IMR-90 (cell line): ENCODE measurements around the gene FARP1. TPM values are rescaled to one million over a fixed set of nuclear protein-coding genes. Genes with fewer than 3 reads are reported as not detected.
A peak's percentile ranks its signal among the peaks of the same experiment; 100 is the strongest.

ENCODE experiments used
- ATAC-seq: fragments of 200-7000 bp; cut with Tn5 transposase; 2 replicates; pipeline ENCODE4 v1.9.1; 2020; ENCODE audit warnings: low read depth, mild to moderate bottlenecking, moderate library complexity
- BruUV-seq: library from RNA; stranded (reverse); fragments of 400-500 nt; replicated peaks from 2 replicates; lab custom pipeline; 2021; lab: Mats Ljungman, UMichigan
- CTCF ChIA-PET: fragments of 300-600 bp; formaldehyde crosslinking; extraction: SDS; loops from one replicate; lab custom pipeline; 2021; ENCODE audit warnings: antibody characterized with exemption; lab: Yijun Ruan, JAX
- POLR2A ChIA-PET: fragments of 300-600 bp; sonication (Branson Sonifier 250); formaldehyde crosslinking; loops from one replicate; lab custom pipeline; 2022; ENCODE audit warnings: antibody characterized with exemption; ENCODE audit not compliant: unreplicated experiment; lab: Charles Lee
- DNase-seq: peaks from one replicate; pipeline ENCODE4 v3.0.0; 2013
- H2AFZ ChIP-seq: replicated peaks from 2 replicates; pipeline ENCODE3; 2013; ENCODE audit warnings: low read length, mild to moderate bottlenecking; ENCODE audit not compliant: poor library complexity
- H2AK5ac ChIP-seq: 2 replicates; pipeline ENCODE4 v1.6.1; 2013; ENCODE audit warnings: low read depth, low read length, inconsistent platforms
- H2AK9ac ChIP-seq: replicated peaks from 2 replicates; pipeline ENCODE3; 2013; ENCODE audit warnings: mild to moderate bottlenecking, low read depth, low read length, moderate library complexity; ENCODE audit not compliant: poor library complexity
- H2BK120ac ChIP-seq: 2 replicates; pipeline ENCODE4 v1.6.1; 2013; ENCODE audit warnings: low read depth, low read length, inconsistent platforms
- H2BK15ac ChIP-seq: 3 replicates; pipeline ENCODE4 v1.6.1; 2013; ENCODE audit warnings: low read depth, low read length, inconsistent platforms
- H2BK20ac ChIP-seq: 2 replicates; pipeline ENCODE4 v1.6.1; 2013; ENCODE audit warnings: low read depth, mild to moderate bottlenecking, inconsistent platforms, low read length, moderate library complexity
- H2BK5ac ChIP-seq: 2 replicates; pipeline ENCODE4 v1.6.1; 2013; ENCODE audit warnings: mild to moderate bottlenecking, low read depth, low read length, inconsistent platforms; ENCODE audit not compliant: poor library complexity, severe bottlenecking
- H3K14ac ChIP-seq: replicated peaks from 2 replicates; pipeline ENCODE4 v1.6.1; 2013; ENCODE audit warnings: low read depth, low read length, inconsistent platforms
- H3K18ac ChIP-seq: 2 replicates; pipeline ENCODE4 v1.6.1; 2013; ENCODE audit warnings: low read depth, low read length, control low read depth
- H3K23ac ChIP-seq: 2 replicates; pipeline ENCODE4 v1.6.1; 2013; ENCODE audit warnings: low read depth, low read length, inconsistent platforms
- H3K27ac ChIP-seq: 2 replicates; pipeline ENCODE4 v1.5.1; 2013; ENCODE audit warnings: mild to moderate bottlenecking, control low read depth, low read length; ENCODE audit not compliant: insufficient read depth
- H3K27me3 ChIP-seq: 2 replicates; pipeline ENCODE4 v1.6.1; 2013; ENCODE audit warnings: low read length; ENCODE audit not compliant: control insufficient read depth, insufficient read depth
- H3K36me3 ChIP-seq: 2 replicates; pipeline ENCODE4 v1.6.1; 2013; ENCODE audit warnings: low read length, mixed read lengths; ENCODE audit not compliant: control insufficient read depth, insufficient read depth
- H3K4ac ChIP-seq: 2 replicates; pipeline ENCODE4 v1.6.1; 2013; ENCODE audit warnings: low read depth, low read length, inconsistent platforms
- H3K4me1 ChIP-seq: 2 replicates; pipeline ENCODE4 v1.6.1; 2013; ENCODE audit warnings: low read length, mixed read lengths; ENCODE audit not compliant: control insufficient read depth, insufficient read depth
- H3K4me2 ChIP-seq: 2 replicates; pipeline ENCODE4 v1.6.1; 2013; ENCODE audit warnings: low read depth, mild to moderate bottlenecking, control low read depth, low read length, moderate library complexity
- H3K4me3 ChIP-seq: 2 replicates; pipeline ENCODE4 v1.5.1; 2013; ENCODE audit warnings: low read depth, mild to moderate bottlenecking, control low read depth, low read length, moderate library complexity; ENCODE audit not compliant: insufficient read depth
- H3K56ac ChIP-seq: 2 replicates; pipeline ENCODE4 v1.6.1; 2013; ENCODE audit warnings: low read length, inconsistent platforms; ENCODE audit not compliant: insufficient read depth; ENCODE audit errors: extremely low read depth
- H3K79me1 ChIP-seq, 2 experiments: 2 replicates each; pipeline ENCODE4 v1.6.1; 2013; ENCODE audit warnings: low read length in 2 of 2, inconsistent platforms in 1 of 2, low read depth in 1 of 2
- H3K9ac ChIP-seq: 2 replicates; pipeline ENCODE4 v1.6.1; 2013; ENCODE audit warnings: low read depth, low read length, control low read depth
- H3K9me1 ChIP-seq: 2 replicates; pipeline ENCODE4 v1.6.1; 2013; ENCODE audit warnings: low read length, inconsistent platforms; ENCODE audit not compliant: insufficient read depth
- H3K9me3 ChIP-seq: 2 replicates; pipeline ENCODE4 v1.6.1; 2013; ENCODE audit warnings: low read length; ENCODE audit not compliant: control insufficient read depth, insufficient read depth
- H4K20me1 ChIP-seq: 2 replicates; pipeline ENCODE4 v1.6.1; 2013; ENCODE audit warnings: low read length, inconsistent platforms; ENCODE audit not compliant: insufficient read depth
- H4K5ac ChIP-seq: 2 replicates; pipeline ENCODE4 v1.6.1; 2013; ENCODE audit warnings: mild to moderate bottlenecking, low read depth, low read length, control low read depth
- H4K8ac ChIP-seq, 2 experiments: 2 replicates each; pipeline ENCODE4 v1.6.1; 2013; ENCODE audit warnings: low read depth in 2 of 2, low read length in 2 of 2, control low read depth in 1 of 2, inconsistent platforms in 1 of 2
- H4K91ac ChIP-seq: 2 replicates; pipeline ENCODE4 v1.6.1; 2013; ENCODE audit warnings: low read depth, low read length, inconsistent platforms; ENCODE audit not compliant: insufficient read depth
- BHLHE40 ChIP-seq: fragments of 150-350 bp; IDR thresholded peaks from 2 replicates; pipeline ENCODE4 v1.6.1; 2016; ENCODE audit warnings: mild to moderate bottlenecking, low read depth, low read length
- MAFK ChIP-seq: IDR thresholded peaks from 2 replicates; pipeline ENCODE4 v1.6.1; 2012; ENCODE audit warnings: low read depth, low read length, improper control_type of control experiment
- WGBS, 2 experiments: methylation state at CpG; one replicate each; pipeline versions ENCODE4 v1.1.5 to v1.1.7; 2013; ENCODE audit warnings: missing lambda C conversion rate in 2 of 2; ENCODE audit not compliant: insufficient read length in 1 of 2; ENCODE audit errors: extremely low coverage in 2 of 2; 5-methylcytosine and 5-hydroxymethylcytosine counted together
- dilution Hi-C: fragments of 300-500 bp; cut with HindIII; formaldehyde crosslinking; loops from one replicate; pipeline ENCODE4 v1.14.3; 2018; ENCODE audit warnings: low sequenced_read_pairs; ENCODE audit not compliant: unreplicated experiment
- in situ Hi-C: fragments of 300-500 bp; cut with MboI; formaldehyde crosslinking; loops from 3 replicates; pipeline ENCODE4 v1.14.3; 2019; ENCODE audit warnings: low sequenced_read_pairs, inconsistent platforms, mixed read lengths
- intact Hi-C: fragments of 100-400 bp; cut with micrococcal nuclease; formaldehyde crosslinking; loops from 2 replicates; pipeline ENCODE4 v1.10.0; 2022
- polyA plus RNA-seq, 3 experiments: library from polyadenylated mRNA; depleted of rRNA; stranded (reverse); fragments of >200 nt; gene quantifications; 2 replicates each; pipeline ENCODE4 v1.2.3, GENCODE V29; 2012; ENCODE audit warnings: low replicate concordance in 1 of 3
- total RNA-seq: library from RNA; depleted of rRNA; stranded (reverse); fragments of >200 nt; gene quantifications from 2 replicates; pipeline ENCODE4 v1.2.3, GENCODE V29; 2012

Gene FARP1
- total and polyA plus RNA-seq, 2 of the 4 experiments (the other 2 are of a cell fraction): 39.6 to 57.0 TPM

GRCh38 chr13:98172590-98173422 lies 29.9 kb downstream of the FARP1 start:
- Histone ChIP-seq H3K4ac (peak overlapping the region; percentile 89), H2AK5ac (peak overlapping the region; percentile 80), H2BK15ac (peak overlapping the region; percentile 77), H4K8ac (peak overlapping the region; percentile 79 to 82), H3K23ac (peak overlapping the region; percentile 95), H4K20me1 (peaks cover 23% of the 10 kb centered on the region; the same call in 1 of the 2 replicates), H3K14ac (peak overlapping the region; percentile 74), H3K9me1 (peaks cover 19% of the 10 kb centered on the region), H3K79me1 (peaks cover 28 to 81% of the 10 kb centered on the region in 2 experiments), H2BK120ac (peak overlapping the region; percentile 90), H4K5ac (peak overlapping the region; percentile 80), H2AFZ (no peak overlapping the region), H3K36me3 (peaks cover 13% of the 10 kb centered on the region), H4K91ac (peak overlapping the region; percentile 75), H3K27me3 (no peaks in the 10 kb centered on the region), H3K27ac (peak overlapping the region; percentile 99), H2BK20ac (peak overlapping the region; percentile 87), H2BK5ac (peak overlapping the region; percentile 91), H3K18ac (peak overlapping the region; percentile 88), H3K9ac (peak overlapping the region; percentile 74), H3K4me3 (no peak overlapping the region), H3K4me1 (peaks cover 38% of the 10 kb centered on the region), H3K4me2 (peak overlapping the region; percentile 61), H2AK9ac (no peak overlapping the region), H3K9me3 (no peaks in the 10 kb centered on the region), H3K56ac (peak overlapping the region; percentile 80)
- dilution Hi-C loops: no loop called here
- DNase-seq (peak; percentile 45), ATAC-seq (no peak)
- ChIA-PET POLR2A (no interaction called here), CTCF (interaction anchor here (1.0 kb wide), 1 partner anchor 17 kb away, joined by 4 read pairs; no protein-coding TSS in a partner anchor)
- BruUV-seq: no TSS peak
- TF ChIP-seq MAFK: peak; percentile 80
- no peak for TF ChIP-seq BHLHE40
- intact Hi-C loops: loop anchor here (1.0 to 2.0 kb wide), 4 partner anchors 11 to 42 kb away; no protein-coding TSS in a partner anchor
- in situ Hi-C loops: loop anchor here (5.0 kb wide), 1 partner anchor 44 kb away; no protein-coding TSS in a partner anchor
- WGBS, 2 experiments: 0% methylated on average over 1 of the region's 7 CpGs; no CpG with 5 or more reads in 1 of the 2 experiments
